ENCODE measurements around the gene CIRBP. TPM values are rescaled to one million over a fixed set of nuclear protein-coding genes. Genes with fewer than 3 reads are reported as not detected.

CIRBP gene
- total and polyA plus RNA-seq, 7 donors: 129 to 1,004 (median 602) TPM

DNA sequence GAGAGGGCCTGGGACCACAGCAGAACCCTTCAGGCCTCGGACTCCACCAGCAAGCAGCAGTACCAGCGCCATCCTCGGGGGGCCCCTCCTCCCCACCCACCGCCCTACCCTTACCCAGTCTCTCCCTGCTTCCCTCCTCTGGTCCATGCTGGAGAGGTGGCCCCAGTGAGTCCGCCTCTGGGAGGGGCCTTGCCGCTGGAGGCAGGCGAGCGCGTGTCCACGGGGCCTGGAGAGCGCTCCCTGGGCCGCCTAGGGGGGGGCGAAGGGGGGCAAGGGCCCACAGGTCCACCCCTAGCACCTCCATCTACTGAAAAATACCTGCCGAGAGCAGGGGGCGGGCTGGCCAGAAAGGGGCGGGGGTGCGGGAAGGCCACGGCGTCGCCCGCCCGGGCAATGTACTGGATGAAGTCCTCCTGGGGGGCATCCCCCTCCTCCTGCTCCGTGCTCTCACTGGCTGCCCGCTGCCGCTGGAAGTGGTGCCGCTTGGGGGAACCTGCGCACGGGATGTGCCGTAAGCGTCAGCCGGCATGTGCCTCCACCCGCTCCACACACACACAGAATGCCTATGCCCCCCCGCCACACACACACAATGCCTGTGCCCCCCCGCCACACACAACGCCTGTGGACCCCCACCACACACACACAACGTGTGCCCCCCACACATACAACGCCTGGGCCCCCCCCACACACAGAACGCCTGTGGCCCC, 38.2 kb upstream of the CIRBP start:
- H3K27ac ChIP-seq: no peak overlapping the region
- no peak for DNase-seq
- H3K27me3 ChIP-seq: peaks cover 0 to 5% (median 0%) of the 10 kb centered on the region in 3 donors
- peaks cover 0 to 25% (median 19%) of the 10 kb centered on the region in 4 donors for H3K36me3 ChIP-seq
- intact Hi-C loops (cut with DNase I): no loop called here
- no peak overlapping the region for H3K4me3 ChIP-seq
- no peaks in the 10 kb centered on the region for H3K9me3 ChIP-seq
- H3K4me1 ChIP-seq: peaks cover 0 to 20% (median 15%) of the 10 kb centered on the region in 4 donors
- no peak for TF ChIP-seq EP300 (IDR thresholded peaks at IDR 0.05)
- TF ChIP-seq CTCF (IDR thresholded peaks at IDR 0.05): no peak
- no peak for TF ChIP-seq POLR2A (IDR thresholded peaks at IDR 0.05)
- no peak for TF ChIP-seq POLR2AphosphoS5 (IDR thresholded peaks at IDR 0.05)
- 44 to 80% methylated on average over 38 of the region's 38 CpGs for WGBS, 2 donors

DNA sequence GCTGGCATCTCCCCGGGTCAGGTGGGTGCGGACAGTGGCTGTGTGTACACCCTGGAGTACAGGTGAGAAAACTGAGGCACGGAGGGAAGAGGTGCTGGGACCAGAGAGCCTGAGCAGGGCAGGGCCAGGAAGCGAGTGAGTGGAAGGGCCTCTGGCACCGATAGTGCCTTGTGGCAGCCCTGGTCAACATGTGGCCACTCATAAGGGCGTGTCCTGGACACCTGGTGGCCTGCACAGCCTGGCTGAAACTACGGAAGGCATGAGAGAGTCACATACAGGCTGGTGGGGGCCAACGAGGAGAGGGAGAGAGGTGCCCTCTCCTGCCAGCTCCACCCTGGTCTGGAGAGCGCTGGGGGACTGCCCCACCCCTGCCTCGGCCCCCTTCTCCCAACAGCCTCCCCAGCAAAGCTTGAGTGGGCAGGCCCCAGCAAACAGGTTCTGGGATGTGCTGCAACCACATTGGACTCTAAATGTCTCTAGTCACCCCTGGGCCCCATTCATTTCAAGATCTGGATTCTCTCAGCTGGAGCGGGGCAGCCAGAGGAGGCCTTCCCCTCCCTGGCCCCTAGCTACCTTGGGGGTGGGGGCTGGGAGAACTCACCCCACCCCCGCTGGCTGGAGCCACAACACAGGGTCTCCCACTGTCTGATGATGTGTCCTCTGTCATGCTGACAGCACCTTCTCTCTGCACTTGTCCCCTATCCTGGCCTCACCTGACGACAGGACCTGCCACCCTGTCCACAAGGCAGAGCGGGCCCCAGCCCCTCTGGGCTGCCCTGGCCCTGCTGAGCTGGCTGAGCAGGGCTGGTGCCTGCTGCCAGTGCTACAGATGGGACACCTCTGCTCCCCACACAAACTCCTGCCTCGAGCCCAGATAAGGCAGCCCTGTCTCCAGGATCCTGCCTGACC, 37.1 kb upstream of the CIRBP start:
- Histone ChIP-seq H3K36me3 (peaks cover 0 to 15% (median 9%) of the 10 kb centered on the region in 4 donors), H3K9me3 (no peaks in the 10 kb centered on the region), H3K27me3 (peaks cover 2 to 14% (median 2%) of the 10 kb centered on the region in 3 donors), H3K27ac (peak overlapping the region; percentile 14 to 60 (median 36)), H3K4me3 (no peak overlapping the region), H3K4me1 (peaks cover 0 to 30% (median 25%) of the 10 kb centered on the region in 4 donors)
- intact Hi-C loops (cut with DNase I): no loop called here
- TF ChIP-seq POLR2A (IDR thresholded peaks at IDR 0.05) (no peak), POLR2AphosphoS5 (IDR thresholded peaks at IDR 0.05) (no peak), CTCF (IDR thresholded peaks at IDR 0.05) (no peak), EP300 (IDR thresholded peaks at IDR 0.05) (no peak)
- DNase-seq: no peak
- 44 to 79% methylated on average over 15 of the region's 15 CpGs for WGBS, 2 donors

DNA sequence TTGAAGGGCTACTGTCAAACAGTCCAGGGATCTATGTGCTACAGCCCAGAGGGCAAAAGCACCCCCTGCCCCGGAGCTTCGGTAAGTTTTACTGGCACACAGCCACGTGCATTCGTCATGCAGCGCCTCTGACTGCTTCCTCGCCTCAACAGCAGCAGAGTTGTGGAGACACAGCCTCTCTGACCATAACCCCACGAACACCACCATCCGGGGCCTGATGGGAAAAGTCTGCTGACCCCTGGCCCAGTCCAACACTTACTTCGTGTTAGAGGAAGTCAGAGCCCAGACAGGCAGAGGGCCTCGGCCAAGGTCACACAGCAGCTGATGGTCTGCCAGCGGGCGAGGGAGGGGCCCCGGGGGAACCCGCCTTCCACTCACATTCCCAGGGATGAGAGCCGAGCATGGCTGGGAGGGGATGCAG, 36.5 kb upstream of the CIRBP start:
- Histone ChIP-seq H3K27ac (peak overlapping the region; percentile 14 to 60 (median 36)), H3K27me3 (peaks cover 6 to 19% (median 7%) of the 10 kb centered on the region in 3 donors), H3K36me3 (peaks cover 0 to 8% (median 3%) of the 10 kb centered on the region in 4 donors), H3K4me3 (no peak overlapping the region), H3K4me1 (peaks cover 0 to 36% (median 31%) of the 10 kb centered on the region in 4 donors), H3K9me3 (no peaks in the 10 kb centered on the region)
- 11 to 44% methylated on average over 15 of the region's 15 CpGs for WGBS, 2 donors
- intact Hi-C loops (cut with DNase I): no loop called here
- TF ChIP-seq POLR2AphosphoS5 (IDR thresholded peaks at IDR 0.05) (peak in 1 of 4 donors; percentile 20), EP300 (IDR thresholded peaks at IDR 0.05) (no peak)
- DNase-seq: peak; percentile 86

DNA sequence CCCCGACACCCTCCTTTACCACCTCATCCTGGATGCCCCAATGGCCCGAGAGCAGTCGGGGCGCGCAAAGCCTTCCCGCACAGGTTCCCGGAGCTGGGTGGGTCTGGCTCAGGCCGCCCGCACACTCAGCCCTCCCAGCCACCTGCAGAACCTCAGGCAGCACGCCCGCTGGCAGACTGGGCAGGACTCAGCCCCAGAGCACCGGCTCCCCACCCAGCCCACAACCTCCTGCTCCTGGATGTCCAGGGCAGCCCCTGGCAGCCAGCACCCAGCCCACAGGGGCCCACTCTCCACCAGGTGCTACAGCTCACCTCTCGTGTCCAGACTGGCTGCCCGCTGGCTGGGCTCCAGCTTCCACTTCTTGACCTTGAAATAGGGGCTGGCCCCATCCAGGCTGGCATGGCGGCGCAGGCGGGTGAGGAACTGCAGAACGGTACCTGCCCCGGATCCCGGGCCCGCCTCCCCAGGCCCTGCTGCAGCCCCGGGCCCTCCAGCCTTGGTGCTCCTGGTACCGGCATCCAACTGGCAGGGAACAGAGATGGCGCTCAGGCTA, 35.9 kb upstream of the CIRBP start:
- no peak for DNase-seq
- H3K27ac ChIP-seq: peak overlapping the region in 3 of 4 donors; percentile 14 to 60 (median 54)
- H3K4me3 ChIP-seq: no peak overlapping the region
- TF ChIP-seq POLR2A (IDR thresholded peaks at IDR 0.05) (no peak), EP300 (IDR thresholded peaks at IDR 0.05) (no peak), POLR2AphosphoS5 (IDR thresholded peaks at IDR 0.05) (no peak), CTCF (IDR thresholded peaks at IDR 0.05) (no peak)
- H3K4me1 ChIP-seq: peaks cover 0 to 37% (median 34%) of the 10 kb centered on the region in 4 donors
- 20 to 73% methylated on average over 24 of the region's 24 CpGs for WGBS, 2 donors
- H3K36me3 ChIP-seq: peaks cover 0 to 2% (median under 1%) of the 10 kb centered on the region in 4 donors
- no peaks in the 10 kb centered on the region for H3K9me3 ChIP-seq
- intact Hi-C loops (cut with DNase I): no loop called here
- H3K27me3 ChIP-seq: peaks cover 6 to 19% (median 7%) of the 10 kb centered on the region in 3 donors
